ENCODE measurements around the gene COL23A1. TPM values are rescaled to one million over a fixed set of nuclear protein-coding genes. Genes with fewer than 3 reads are reported as not detected.

The COL23A1 gene
- polyA plus RNA-seq, 2 of the 4 experiments (the other 2 are of a cell fraction) = not detected

- TF ChIP-seq CHD2 (IDR thresholded peaks at IDR 0.05; ENCODE audit: low read length, partially characterized antibody) (no peak), JUN (IDR thresholded peaks at IDR 0.05) (peak; percentile 91 to 97), TFCP2L1 (CRISPR knock-in tag; IDR thresholded peaks at IDR 0.05) (peak; percentile 87; the same call in 1 of the 2 replicates), RNF2 (IDR thresholded peaks at IDR 0.05; ENCODE audit: borderline replicate concordance, low read depth) (no peak), REST (IDR thresholded peaks at IDR 0.05) (peak; percentile 39; the same call in 1 of the 2 replicates), SREBF2 (IDR thresholded peaks at IDR 0.05) (no peak), BCL3 (IDR thresholded peaks at IDR 0.05) (peak; percentile 98), TP53 (CRISPR knock-in tag; IDR thresholded peaks at IDR 0.05) (no peak), CEBPB (IDR thresholded peaks at IDR 0.05) (no peak), KDM5A (IDR thresholded peaks at IDR 0.05) (no peak), POLR2AphosphoS2 (conservative IDR thresholded peaks at IDR 0.05; ENCODE audit: low read length) (no peak; the same call in 1 of the 2 replicates), MAX (IDR thresholded peaks at IDR 0.05) (peak; percentile 97), ZNF302 (CRISPR knock-in tag; IDR thresholded peaks at IDR 0.05) (no peak), NR3C1 (IDR thresholded peaks at IDR 0.05) (no peak), NPAS2 (CRISPR knock-in tag; IDR thresholded peaks at IDR 0.05; ENCODE audit: borderline replicate concordance) (no peak), ZC3H11A (IDR thresholded peaks at IDR 0.05) (no peak), KDM1A (IDR thresholded peaks at IDR 0.05; ENCODE audit: low read depth) (no peak), FOSL2 (IDR thresholded peaks at IDR 0.05) (no peak), FOSL2 (CRISPR knock-in tag; IDR thresholded peaks at IDR 0.05) (no peak)
Measured at GRCh38 chr5:178204182-178204934, 385.8 kb downstream of the COL23A1 start, which contains the start of gene HNRNPAB (continued).

GRCh38 chr5:178203670-178204181, 386.5 kb downstream of the COL23A1 start:
- Histone ChIP-seq H3K4me3 (peak overlapping the region; percentile 96), H3K27ac (peak overlapping the region; percentile 81 to 94), H3K9me3 (no peaks in the 10 kb centered on the region), H3K4me2 (peak overlapping the region; percentile 79), H3K4me1 (peaks cover 30% of the 10 kb centered on the region)
- no peak for DNase-seq (ENCODE audit: low read depth in 1 of 2, low spot score in 1 of 2)
- FAIRE-seq = no peak
- POLR2A ChIA-PET = interaction anchor here (0.6 to 1.5 kb wide), 16 partner anchors 8 to 1660 kb away, joined by 3 to 18 read pairs (median 4); partner anchors contain the start of genes HNRNPH1, NHP2, PHYKPL and RUFY1
- CTCF ChIA-PET = interaction anchor here (0.6 to 1.3 kb wide), 3 partner anchors 12 to 128 kb away, joined by 3 to 4 read pairs (median 4); no protein-coding TSS in a partner anchor
- ATAC-seq = peak; percentile 36 to 47
- no peak for TF ChIP-seq MAFK (IDR thresholded peaks at IDR 0.05; ENCODE audit: partially characterized antibody)
- no peak for TF ChIP-seq CBX8 (IDR thresholded peaks at IDR 0.05)
- no peak for TF ChIP-seq KDM5A (IDR thresholded peaks at IDR 0.05)
- TF ChIP-seq HOXB13 (CRISPR knock-in tag; IDR thresholded peaks at IDR 0.05; ENCODE audit: low read depth) = no peak
- WGBS (ENCODE audit: missing lambda C conversion rate) = 30% methylated on average over 30 of the region's 30 CpGs

All from A549 (cell line).